Measurements from ENCODE around the gene GARIN5A.

DNA sequence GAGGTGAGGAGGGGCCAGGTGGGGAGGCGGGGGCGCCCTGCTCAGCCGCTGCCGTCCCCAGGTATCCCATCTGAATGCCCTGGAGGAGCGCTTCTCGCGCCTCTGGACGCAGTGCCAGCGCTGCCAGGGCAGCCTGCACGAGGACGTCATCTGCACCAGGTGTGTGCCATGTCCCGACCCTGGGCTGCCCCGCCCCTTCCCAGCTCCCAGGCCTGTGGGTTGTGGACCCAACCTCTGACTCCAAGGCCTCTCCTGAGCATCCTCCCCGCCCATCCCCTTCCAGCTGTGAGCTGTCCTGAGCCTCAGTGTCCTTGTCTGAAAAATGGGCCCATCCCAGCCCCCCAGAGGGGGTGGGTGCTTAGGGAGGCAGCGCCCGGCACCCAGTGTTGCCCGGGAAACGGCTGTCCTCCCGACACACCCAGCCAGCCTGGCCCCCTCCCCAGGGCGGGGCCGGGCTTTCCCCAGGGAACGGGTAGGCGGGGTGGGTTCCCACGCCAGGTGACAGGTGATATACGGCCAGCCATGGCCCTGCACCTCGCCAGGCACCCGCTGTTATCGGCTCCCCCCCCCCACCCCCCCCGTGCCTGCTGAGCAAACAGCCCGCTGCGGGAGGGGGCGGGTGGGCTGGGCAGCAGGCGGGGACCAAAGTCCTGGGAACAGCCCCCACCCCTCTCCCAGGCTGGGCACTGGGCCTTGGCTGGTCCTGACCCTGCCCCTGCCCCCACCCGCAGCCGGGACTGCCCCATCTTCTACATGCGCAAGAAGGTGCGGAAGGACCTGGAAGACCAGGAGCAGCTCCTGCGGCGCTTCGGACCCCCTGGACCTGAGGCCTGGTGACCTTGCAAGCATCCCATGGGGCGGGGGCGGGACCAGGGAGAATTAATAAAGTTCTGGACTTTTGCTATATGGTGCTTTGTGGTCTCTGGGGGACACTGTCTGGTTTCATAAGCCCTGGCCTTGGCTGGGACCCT is 59.3 kb downstream of the GARIN5A start:
- TF ChIP-seq CTCF (IDR thresholded peaks at IDR 0.05) (no peak), POLR2A (IDR thresholded peaks at IDR 0.05) (no peak)

All from uterus (tissue), 2 donors.